Astrocyte (in vitro differentiated cells and primary cell): ENCODE measurements around the gene LANCL2. TPM values are rescaled to one million over a fixed set of nuclear protein-coding genes. Genes with fewer than 3 reads are reported as not detected.
A peak's percentile ranks its signal among the peaks of the same experiment; 100 is the strongest.

ENCODE experiments used
- DNase-seq: peaks from one replicate; pipeline ENCODE4 v3.0.0-alpha.2; 2010; ENCODE audit warnings: low read depth
- FAIRE-seq: peaks from 2 replicates; lab custom pipeline; 2011; peaks lifted over from hg19 to GRCh38; lab: Jason Lieb, UNC
- H2AFZ ChIP-seq: 2 replicates; pipeline ENCODE4 v1.6.0; 2012; ENCODE audit warnings: low read depth, low read length, inconsistent platforms
- H3K27ac ChIP-seq: 2 replicates; pipeline ENCODE4 v1.5.1; 2011; ENCODE audit warnings: low read depth, low read length, inconsistent platforms
- H3K27me3 ChIP-seq: 2 replicates; pipeline ENCODE4 v1.6.0; 2011; ENCODE audit warnings: low read length, inconsistent platforms; ENCODE audit not compliant: insufficient read depth
- H3K36me3 ChIP-seq: 2 replicates; pipeline ENCODE4 v1.5.1; 2011; ENCODE audit warnings: low read length, inconsistent platforms; ENCODE audit not compliant: insufficient read depth
- H3K4me1 ChIP-seq: 2 replicates; pipeline ENCODE4 v1.5.1; 2011; ENCODE audit warnings: low read length, inconsistent platforms; ENCODE audit not compliant: insufficient read depth
- H3K4me2 ChIP-seq: 2 replicates; pipeline ENCODE4 v1.6.0; 2012; ENCODE audit warnings: low read length, inconsistent platforms
- H3K4me3 ChIP-seq: 2 replicates; pipeline ENCODE4 v1.5.1; 2011; ENCODE audit warnings: low read depth, mild to moderate bottlenecking, low read length, inconsistent platforms; ENCODE audit not compliant: insufficient read depth
- H3K79me2 ChIP-seq: 2 replicates; pipeline ENCODE4 v1.6.0; 2012; ENCODE audit warnings: mild to moderate bottlenecking, low read length, inconsistent platforms; ENCODE audit not compliant: insufficient read depth
- H3K9ac ChIP-seq: 2 replicates; pipeline ENCODE4 v1.6.0; 2012; ENCODE audit warnings: mild to moderate bottlenecking, low read length, inconsistent platforms
- H3K9me3 ChIP-seq: 2 replicates; pipeline ENCODE4 v1.5.1; 2012; ENCODE audit warnings: low read depth, mild to moderate bottlenecking, low read length, inconsistent platforms; ENCODE audit not compliant: insufficient read depth
- H4K20me1 ChIP-seq: 2 replicates; pipeline ENCODE4 v1.6.0; 2012; ENCODE audit warnings: low read length, inconsistent platforms; ENCODE audit not compliant: insufficient read depth
- H3K27ac Mint-ChIP-seq: one replicate; pipeline ENCODE4 v1.8.0; 2021; ENCODE audit warnings: mild to moderate bottlenecking, mixed read lengths; ENCODE audit not compliant: unreplicated experiment
- H3K27me3 Mint-ChIP-seq: one replicate; pipeline ENCODE4 v1.8.0; 2021; ENCODE audit warnings: low read depth, mixed read lengths; ENCODE audit not compliant: unreplicated experiment
- H3K36me3 Mint-ChIP-seq: one replicate; pipeline ENCODE4 v1.8.0; 2021; ENCODE audit warnings: low read depth, mixed read lengths; ENCODE audit not compliant: unreplicated experiment
- H3K4me1 Mint-ChIP-seq: one replicate; pipeline ENCODE4 v1.8.0; 2021; ENCODE audit warnings: low read depth, mixed read lengths; ENCODE audit not compliant: unreplicated experiment
- H3K4me3 Mint-ChIP-seq: one replicate; pipeline ENCODE4 v1.8.0; 2021; ENCODE audit warnings: mild to moderate bottlenecking, moderate library complexity, mixed read lengths; ENCODE audit not compliant: unreplicated experiment
- H3K9me3 Mint-ChIP-seq: one replicate; pipeline ENCODE4 v1.8.0; 2021; ENCODE audit warnings: mild to moderate bottlenecking, mixed read lengths; ENCODE audit not compliant: unreplicated experiment
- CTCF ChIP-seq: IDR thresholded peaks from 2 replicates; pipeline ENCODE4 v1.5.1; 2011; ENCODE audit warnings: low read depth, mild to moderate bottlenecking, inconsistent platforms, low read length, moderate library complexity; ENCODE audit not compliant: insufficient read depth
- EZH2 ChIP-seq: IDR thresholded peaks from 2 replicates; pipeline ENCODE4 v1.6.1; 2012; ENCODE audit warnings: mild to moderate bottlenecking, low read length, inconsistent platforms; ENCODE audit not compliant: insufficient read depth
- total RNA-seq: library from RNA; stranded (reverse); gene quantifications from 2 replicates; pipeline ENCODE4 v1.2.1, GENCODE V29; 2021

Gene LANCL2
- total RNA-seq, 1 donor from 2014 or later, result 35.9 TPM

DNA sequence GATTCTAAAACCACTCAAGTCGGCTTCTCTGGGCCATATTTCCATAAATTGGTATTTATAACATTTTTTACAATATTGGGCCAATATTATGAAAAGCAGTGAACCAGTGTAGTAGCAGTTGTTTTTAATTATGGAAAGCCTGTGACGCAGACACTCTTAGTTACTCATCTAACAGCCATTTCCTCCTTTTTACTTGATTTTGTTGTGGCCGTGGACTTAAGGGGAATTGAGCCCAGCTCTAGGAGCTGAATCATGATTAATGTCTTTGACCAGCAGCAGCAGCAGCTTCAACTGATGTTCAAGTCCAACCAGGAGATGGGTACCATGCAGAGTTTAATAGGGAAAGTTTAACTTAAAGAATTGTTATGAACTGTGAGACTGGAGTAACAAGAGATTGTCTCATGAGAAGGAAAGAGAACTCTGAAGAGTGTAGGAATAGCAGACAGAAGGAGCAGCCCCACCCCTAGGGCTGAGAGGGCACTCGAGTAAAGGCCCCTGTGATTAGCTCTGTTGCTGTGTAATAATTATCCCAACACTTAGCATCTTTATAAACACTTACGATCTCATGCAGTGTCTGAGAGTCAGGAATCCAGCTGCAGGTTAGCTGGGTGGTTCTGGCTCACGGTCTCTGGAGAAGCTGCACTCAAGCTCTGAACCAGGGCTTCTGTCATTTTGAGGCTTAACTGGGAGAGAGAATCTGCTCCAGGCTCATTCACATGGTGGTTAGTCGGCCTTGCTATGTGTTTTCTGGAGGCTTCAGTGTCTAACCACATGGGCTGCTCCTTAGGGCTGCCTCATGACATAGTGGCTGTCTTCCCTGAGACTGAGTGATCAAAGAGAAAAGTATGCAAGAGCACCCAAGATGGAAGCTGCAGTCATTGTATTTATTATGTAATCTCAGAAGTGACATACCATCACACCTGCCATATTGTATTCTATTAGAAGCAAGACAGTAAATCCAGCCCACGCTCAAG lies 4.6 kb downstream of the LANCL2 start:
- peaks cover 18% of the 10 kb centered on the region for H3K4me1 ChIP-seq
- Mint-ChIP-seq H3K4me3 (peak overlapping the region; percentile 2), H3K36me3 (peaks cover 1% of the 10 kb centered on the region), H3K27ac (peak overlapping the region; percentile 67), H3K27me3 (no peaks in the 10 kb centered on the region), H3K9me3 (no peaks in the 10 kb centered on the region), H3K4me1 (peaks cover 17% of the 10 kb centered on the region)
- H3K9ac ChIP-seq, result peak overlapping the region; percentile 40
- H2AFZ ChIP-seq, result no peak overlapping the region
- no peaks in the 10 kb centered on the region for H4K20me1 ChIP-seq
- no peak overlapping the region for H3K4me2 ChIP-seq
- H3K27ac ChIP-seq, result no peak overlapping the region
- H3K36me3 ChIP-seq, result no peaks in the 10 kb centered on the region
- peaks cover 33% of the 10 kb centered on the region for H3K79me2 ChIP-seq
- no peaks in the 10 kb centered on the region for H3K9me3 ChIP-seq
- H3K4me3 ChIP-seq, result no peak overlapping the region
- TF ChIP-seq EZH2 (no peak), CTCF (no peak)
- no peak for FAIRE-seq
- peak; percentile 91 for DNase-seq
- no peaks in the 10 kb centered on the region for H3K27me3 ChIP-seq

GRCh38 chr7:55374213-55374612 lies 9.1 kb downstream of the LANCL2 start:
- Histone ChIP-seq H3K27me3 (no peaks in the 10 kb centered on the region), H2AFZ (no peak overlapping the region), H3K9me3 (no peaks in the 10 kb centered on the region), H3K4me3 (no peak overlapping the region), H4K20me1 (peaks cover 5% of the 10 kb centered on the region), H3K79me2 (peaks cover 44% of the 10 kb centered on the region), H3K4me2 (no peak overlapping the region), H3K9ac (no peak overlapping the region), H3K36me3 (no peaks in the 10 kb centered on the region), H3K27ac (no peak overlapping the region), H3K4me1 (peaks cover 10% of the 10 kb centered on the region)
- TF ChIP-seq CTCF (no peak), EZH2 (no peak)
- H3K27ac Mint-ChIP-seq, result no peak overlapping the region
- H3K4me3 Mint-ChIP-seq, result no peak overlapping the region
- no peaks in the 10 kb centered on the region for H3K27me3 Mint-ChIP-seq
- no peaks in the 10 kb centered on the region for H3K9me3 Mint-ChIP-seq
- H3K36me3 Mint-ChIP-seq, result peaks cover 1% of the 10 kb centered on the region
- FAIRE-seq (no peak), DNase-seq (no peak)
- peaks cover 21% of the 10 kb centered on the region for H3K4me1 Mint-ChIP-seq

DNA sequence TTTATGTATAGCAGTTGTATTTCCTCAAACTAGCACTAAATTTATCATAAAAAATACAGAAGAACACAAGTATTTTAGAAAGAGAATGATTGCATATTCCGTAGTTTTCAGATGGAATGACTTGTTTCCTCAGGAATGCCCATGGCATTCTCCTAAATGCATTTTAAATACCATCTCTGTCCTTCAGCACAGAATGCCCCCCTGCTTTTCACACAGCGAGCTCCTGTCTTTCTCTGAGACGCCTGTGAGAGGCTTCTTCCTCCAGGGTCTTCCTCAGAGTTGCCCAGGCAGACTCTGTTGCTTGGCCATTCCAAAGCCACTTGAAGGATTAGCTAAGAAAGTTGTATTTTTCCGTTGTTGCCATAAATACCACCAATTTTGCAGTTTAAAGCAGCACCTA lies 10.1 kb downstream of the LANCL2 start:
- Histone ChIP-seq H3K79me2 (peaks cover 38% of the 10 kb centered on the region), H3K36me3 (no peaks in the 10 kb centered on the region), H3K27me3 (no peaks in the 10 kb centered on the region), H2AFZ (no peak overlapping the region), H3K4me1 (peaks cover 1% of the 10 kb centered on the region), H4K20me1 (peaks cover 10% of the 10 kb centered on the region), H3K9me3 (no peaks in the 10 kb centered on the region), H3K4me3 (no peak overlapping the region), H3K4me2 (no peak overlapping the region), H3K9ac (no peak overlapping the region), H3K27ac (no peak overlapping the region)
- no peaks in the 10 kb centered on the region for H3K9me3 Mint-ChIP-seq
- DNase-seq, result no peak
- FAIRE-seq, result no peak
- peak overlapping the region; percentile 87 for H3K27ac Mint-ChIP-seq
- peaks cover 18% of the 10 kb centered on the region for H3K4me1 Mint-ChIP-seq
- TF ChIP-seq CTCF (no peak), EZH2 (no peak)
- no peak overlapping the region for H3K4me3 Mint-ChIP-seq
- no peaks in the 10 kb centered on the region for H3K27me3 Mint-ChIP-seq
- peaks cover 1% of the 10 kb centered on the region for H3K36me3 Mint-ChIP-seq
